Thyroid gland (tissue), 4 donors: ENCODE data around the gene KIFC3.

Experiments
- POLR2A ChIP-seq, 2 donors: fragments of 450-650 bp; IDR thresholded peaks; one replicate each; pipeline ENCODE4 v1.6.1; 2017; ENCODE audit warnings: antibody characterized with exemption in 2 of 2, mild to moderate bottlenecking in 2 of 2, moderate library complexity in 1 of 2
- TF ChIP-seq, protein P1 (sequence below), 6 experiments: fragments of 200-600 bp in 3 of 6; fragments of 450-650 bp in 3 of 6; sonication (generic) in 3 of 6; IDR thresholded peaks; one replicate each; pipeline ENCODE4 v1.5.1; 2016 to 2019; ENCODE audit warnings: antibody characterized with exemption in 6 of 6, mild to moderate bottlenecking in 2 of 6, inconsistent platforms in 1 of 6, moderate library complexity in 1 of 6

GRCh38 chr16:57757326-57757786 is 44.9 kb downstream of the KIFC3 start:
- TF ChIP-seq, protein P1, sequence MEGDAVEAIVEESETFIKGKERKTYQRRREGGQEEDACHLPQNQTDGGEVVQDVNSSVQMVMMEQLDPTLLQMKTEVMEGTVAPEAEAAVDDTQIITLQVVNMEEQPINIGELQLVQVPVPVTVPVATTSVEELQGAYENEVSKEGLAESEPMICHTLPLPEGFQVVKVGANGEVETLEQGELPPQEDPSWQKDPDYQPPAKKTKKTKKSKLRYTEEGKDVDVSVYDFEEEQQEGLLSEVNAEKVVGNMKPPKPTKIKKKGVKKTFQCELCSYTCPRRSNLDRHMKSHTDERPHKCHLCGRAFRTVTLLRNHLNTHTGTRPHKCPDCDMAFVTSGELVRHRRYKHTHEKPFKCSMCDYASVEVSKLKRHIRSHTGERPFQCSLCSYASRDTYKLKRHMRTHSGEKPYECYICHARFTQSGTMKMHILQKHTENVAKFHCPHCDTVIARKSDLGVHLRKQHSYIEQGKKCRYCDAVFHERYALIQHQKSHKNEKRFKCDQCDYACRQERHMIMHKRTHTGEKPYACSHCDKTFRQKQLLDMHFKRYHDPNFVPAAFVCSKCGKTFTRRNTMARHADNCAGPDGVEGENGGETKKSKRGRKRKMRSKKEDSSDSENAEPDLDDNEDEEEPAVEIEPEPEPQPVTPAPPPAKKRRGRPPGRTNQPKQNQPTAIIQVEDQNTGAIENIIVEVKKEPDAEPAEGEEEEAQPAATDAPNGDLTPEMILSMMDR (IDR thresholded peaks at IDR 0.05), result peak; percentile 89 to 96 (median 93)
- no peak for TF ChIP-seq POLR2A (IDR thresholded peaks at IDR 0.05)
